ENCODE data around the gene DENND2C.

DNA sequence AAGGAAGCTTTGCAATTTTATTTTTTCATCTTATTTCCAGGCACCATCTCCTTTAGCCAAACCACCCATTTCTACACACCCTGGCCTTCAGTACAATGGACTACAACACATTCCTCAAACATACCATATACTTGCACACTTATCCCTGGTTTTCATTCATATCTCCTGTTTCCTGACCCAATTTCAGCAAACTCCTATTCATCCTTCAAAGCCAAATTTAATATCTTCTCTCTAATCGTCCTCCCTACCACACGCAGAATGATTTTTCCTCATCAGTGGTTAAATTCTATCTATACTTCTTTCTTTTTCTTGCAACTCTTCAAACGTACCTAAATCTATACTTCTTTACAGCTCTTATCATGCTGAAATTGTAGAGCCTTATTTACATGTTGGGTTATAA is 2.9 kb downstream of the DENND2C start:
- TF ChIP-seq, protein P1, sequence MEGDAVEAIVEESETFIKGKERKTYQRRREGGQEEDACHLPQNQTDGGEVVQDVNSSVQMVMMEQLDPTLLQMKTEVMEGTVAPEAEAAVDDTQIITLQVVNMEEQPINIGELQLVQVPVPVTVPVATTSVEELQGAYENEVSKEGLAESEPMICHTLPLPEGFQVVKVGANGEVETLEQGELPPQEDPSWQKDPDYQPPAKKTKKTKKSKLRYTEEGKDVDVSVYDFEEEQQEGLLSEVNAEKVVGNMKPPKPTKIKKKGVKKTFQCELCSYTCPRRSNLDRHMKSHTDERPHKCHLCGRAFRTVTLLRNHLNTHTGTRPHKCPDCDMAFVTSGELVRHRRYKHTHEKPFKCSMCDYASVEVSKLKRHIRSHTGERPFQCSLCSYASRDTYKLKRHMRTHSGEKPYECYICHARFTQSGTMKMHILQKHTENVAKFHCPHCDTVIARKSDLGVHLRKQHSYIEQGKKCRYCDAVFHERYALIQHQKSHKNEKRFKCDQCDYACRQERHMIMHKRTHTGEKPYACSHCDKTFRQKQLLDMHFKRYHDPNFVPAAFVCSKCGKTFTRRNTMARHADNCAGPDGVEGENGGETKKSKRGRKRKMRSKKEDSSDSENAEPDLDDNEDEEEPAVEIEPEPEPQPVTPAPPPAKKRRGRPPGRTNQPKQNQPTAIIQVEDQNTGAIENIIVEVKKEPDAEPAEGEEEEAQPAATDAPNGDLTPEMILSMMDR (IDR thresholded peaks at IDR 0.05): no peak
- no peak for TF ChIP-seq POLR2A (IDR thresholded peaks at IDR 0.05)
